Prostate gland (tissue), 2 donors: ENCODE measurements around the gene OSBP2. TPM values are rescaled to one million over a fixed set of nuclear protein-coding genes. Genes with fewer than 3 reads are reported as not detected.

Experiments
- DNase-seq: peaks from one replicate; pipeline ENCODE4 v3.0.0-alpha.2; 2019; ENCODE audit warnings: low spot score
- H3K27ac ChIP-seq, 2 donors: fragments of 200-600 bp; sonication (generic); 2 replicates each; pipeline ENCODE4 v1.5.1; 2017 to 2019
- H3K27me3 ChIP-seq: fragments of 200-600 bp; sonication (generic); replicated peaks from 2 replicates; pipeline ENCODE4 v1.5.1; 2019; ENCODE audit not compliant: insufficient read depth
- H3K36me3 ChIP-seq, 2 donors: fragments of 200-600 bp; sonication (generic); 1 replicate in 1 of 2; 2 replicates in 1 of 2; pipeline versions ENCODE4 v1.5.1 to v1.8.1; 2017 to 2019
- H3K4me1 ChIP-seq: fragments of 200-600 bp; sonication (generic); replicated peaks from 2 replicates; pipeline ENCODE4 v1.5.1; 2019
- H3K4me3 ChIP-seq, 2 donors: fragments of 200-600 bp; sonication (generic); 2 replicates each; pipeline ENCODE4 v1.5.1; 2017 to 2019
- H3K9me3 ChIP-seq: fragments of 200-600 bp; sonication (generic); 2 replicates; pipeline ENCODE4 v1.5.1; 2017
- POLR2A ChIP-seq: fragments of 450-650 bp; IDR thresholded peaks from one replicate; pipeline ENCODE4 v1.6.1; 2016; ENCODE audit warnings: antibody characterized with exemption, mild to moderate bottlenecking
- POLR2AphosphoS5 ChIP-seq: sonication (generic); formaldehyde crosslinking; IDR thresholded peaks from one replicate; pipeline ENCODE4 v1.6.1; 2017; ENCODE audit warnings: antibody characterized with exemption
- WGBS: methylation state at CpG from one replicate; pipeline ENCODE4 v1.1.5; 2018; 5-methylcytosine and 5-hydroxymethylcytosine counted together
- intact Hi-C: fragments of 100-400 bp; cut with DNase I; formaldehyde crosslinking; loops from one replicate; pipeline ENCODE4 v1.14.2; 2022
- total RNA-seq, 2 donors: library from RNA; depleted of rRNA; stranded (reverse); fragments of >200 nt; gene quantifications; one replicate each; pipeline ENCODE4 v1.1.0, GENCODE V29; 2016
- TF ChIP-seq, protein P1 (sequence below), 4 experiments: fragments of 200-600 bp in 2 of 4; fragments of 450-650 bp in 2 of 4; sonication (generic) in 2 of 4; IDR thresholded peaks; 1 replicate in 3 of 4; 2 replicates in 1 of 4; pipeline ENCODE4 v1.5.1; 2016 to 2019; ENCODE audit warnings: antibody characterized with exemption in 4 of 4, mild to moderate bottlenecking in 2 of 4, moderate library complexity in 2 of 4

Gene OSBP2
- total RNA-seq, 2 donors from 2014 or later, result 4.5 to 16.2 TPM

DNA sequence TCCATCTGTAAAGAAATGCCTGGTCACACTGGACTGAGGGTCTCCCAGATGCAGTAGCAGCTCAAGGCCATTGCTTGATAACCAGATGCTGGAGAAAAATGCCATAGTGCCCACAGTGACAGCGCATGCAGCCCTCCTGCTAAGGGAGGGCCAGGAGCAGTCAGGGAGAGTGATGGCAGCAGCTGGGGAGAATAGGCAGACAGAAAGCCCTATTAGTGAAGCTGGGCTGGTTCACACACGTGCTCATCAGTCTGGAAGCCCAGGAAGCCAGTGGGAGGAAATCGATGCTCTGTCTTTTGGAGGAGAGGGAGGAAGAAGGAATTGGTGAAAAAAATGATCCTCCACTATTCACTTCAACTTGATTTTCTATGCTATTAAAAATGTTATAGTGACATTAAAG lies 82.9 kb downstream of the OSBP2 start:
- intact Hi-C loops, result no loop called here
- Histone ChIP-seq H3K4me1 (no peaks in the 10 kb centered on the region), H3K36me3 (no peaks in the 10 kb centered on the region), H3K9me3 (no peaks in the 10 kb centered on the region), H3K4me3 (no peak overlapping the region), H3K27me3 (no peaks in the 10 kb centered on the region), H3K27ac (no peak overlapping the region)
- DNase-seq, result no peak
- TF ChIP-seq POLR2A (no peak), POLR2AphosphoS5 (no peak)
- TF ChIP-seq, protein P1, sequence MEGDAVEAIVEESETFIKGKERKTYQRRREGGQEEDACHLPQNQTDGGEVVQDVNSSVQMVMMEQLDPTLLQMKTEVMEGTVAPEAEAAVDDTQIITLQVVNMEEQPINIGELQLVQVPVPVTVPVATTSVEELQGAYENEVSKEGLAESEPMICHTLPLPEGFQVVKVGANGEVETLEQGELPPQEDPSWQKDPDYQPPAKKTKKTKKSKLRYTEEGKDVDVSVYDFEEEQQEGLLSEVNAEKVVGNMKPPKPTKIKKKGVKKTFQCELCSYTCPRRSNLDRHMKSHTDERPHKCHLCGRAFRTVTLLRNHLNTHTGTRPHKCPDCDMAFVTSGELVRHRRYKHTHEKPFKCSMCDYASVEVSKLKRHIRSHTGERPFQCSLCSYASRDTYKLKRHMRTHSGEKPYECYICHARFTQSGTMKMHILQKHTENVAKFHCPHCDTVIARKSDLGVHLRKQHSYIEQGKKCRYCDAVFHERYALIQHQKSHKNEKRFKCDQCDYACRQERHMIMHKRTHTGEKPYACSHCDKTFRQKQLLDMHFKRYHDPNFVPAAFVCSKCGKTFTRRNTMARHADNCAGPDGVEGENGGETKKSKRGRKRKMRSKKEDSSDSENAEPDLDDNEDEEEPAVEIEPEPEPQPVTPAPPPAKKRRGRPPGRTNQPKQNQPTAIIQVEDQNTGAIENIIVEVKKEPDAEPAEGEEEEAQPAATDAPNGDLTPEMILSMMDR (IDR thresholded peaks at IDR 0.05), result no peak
- 69% methylated on average over 3 of the region's 3 CpGs for WGBS

DNA sequence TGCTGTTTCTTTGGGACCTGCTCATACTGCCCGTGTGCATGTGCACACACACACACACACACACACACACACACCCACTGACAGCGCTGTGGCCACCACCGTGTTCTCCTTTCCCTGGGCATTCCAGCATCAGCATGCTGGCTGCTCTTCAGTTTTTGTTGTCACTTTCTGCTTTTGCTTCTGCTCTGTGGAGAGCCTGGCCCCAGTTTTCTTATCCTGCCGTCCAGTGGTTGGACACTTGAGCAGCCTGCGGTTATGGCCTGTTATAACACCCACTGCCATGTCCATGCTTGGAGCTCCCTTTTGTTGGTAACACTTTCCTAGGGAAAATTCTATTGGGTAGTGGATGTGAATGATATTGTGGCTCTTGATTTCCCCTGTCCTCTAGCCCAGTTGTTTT lies 83.6 kb downstream of the OSBP2 start:
- intact Hi-C loops, result no loop called here
- H3K27me3 ChIP-seq, result no peaks in the 10 kb centered on the region
- TF ChIP-seq, protein P1 (IDR thresholded peaks at IDR 0.05), result no peak
- TF ChIP-seq POLR2AphosphoS5 (no peak), POLR2A (no peak)
- no peak overlapping the region for H3K27ac ChIP-seq
- no peak for DNase-seq
- WGBS, result 81% methylated on average over 5 of the region's 5 CpGs
- no peaks in the 10 kb centered on the region for H3K4me1 ChIP-seq
- no peaks in the 10 kb centered on the region for H3K9me3 ChIP-seq
- no peak overlapping the region for H3K4me3 ChIP-seq
- H3K36me3 ChIP-seq, result no peaks in the 10 kb centered on the region

DNA sequence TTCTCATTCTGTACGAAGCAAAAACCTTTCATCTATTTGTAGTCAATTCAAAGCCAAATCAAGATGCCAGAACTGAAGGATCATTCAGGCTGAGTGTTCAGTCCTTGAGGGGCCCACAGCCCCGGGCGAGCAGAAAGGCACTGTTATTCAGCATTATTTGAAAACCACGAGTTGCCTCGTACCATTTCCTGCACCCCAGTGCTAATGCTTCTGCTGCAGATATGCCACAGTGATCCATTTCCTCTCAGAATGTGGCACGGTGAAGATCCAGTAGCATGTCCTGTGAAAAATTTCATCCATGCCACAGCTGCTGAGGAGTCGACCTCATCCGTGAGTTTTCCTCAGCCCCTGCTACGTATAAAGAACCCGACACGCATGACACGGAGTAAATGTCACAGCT lies 85.4 kb downstream of the OSBP2 start:
- 79% methylated on average over 12 of the region's 12 CpGs for WGBS
- TF ChIP-seq POLR2AphosphoS5 (no peak), POLR2A (no peak)
- TF ChIP-seq, protein P1 (IDR thresholded peaks at IDR 0.05), result no peak

DNA sequence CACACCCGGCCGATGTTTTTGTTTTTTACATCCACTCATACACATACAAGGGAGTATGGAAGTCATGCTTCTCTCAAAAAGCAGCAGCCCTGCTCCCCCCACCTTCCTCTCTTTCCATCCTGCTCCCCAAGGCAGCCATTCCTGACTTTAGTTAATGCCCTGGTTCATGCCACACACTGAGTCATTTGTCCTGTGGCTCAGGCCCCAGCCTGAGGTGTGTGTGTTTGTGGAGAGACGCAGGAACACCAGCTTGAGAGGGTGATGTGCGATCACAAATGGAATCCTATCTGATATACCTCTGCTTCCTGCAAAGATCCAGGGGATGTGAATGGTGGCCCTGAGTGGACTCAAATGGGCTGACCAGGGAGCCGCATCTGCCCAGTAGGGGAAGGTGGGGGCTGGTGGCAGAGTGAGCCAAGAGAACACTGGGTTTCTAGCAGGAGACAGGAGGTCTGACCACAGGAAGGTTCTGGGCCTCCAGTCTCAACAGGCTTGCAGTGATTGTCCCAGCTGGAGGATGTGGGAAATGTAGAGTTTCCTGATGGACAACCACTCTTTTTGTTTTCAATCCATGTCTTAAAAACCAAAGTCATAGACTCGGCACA lies 86.7 kb downstream of the OSBP2 start:
- H3K36me3 ChIP-seq, result no peaks in the 10 kb centered on the region
- H3K4me1 ChIP-seq, result no peaks in the 10 kb centered on the region
- no peaks in the 10 kb centered on the region for H3K27me3 ChIP-seq
- TF ChIP-seq, protein P1 (IDR thresholded peaks at IDR 0.05), result no peak
- TF ChIP-seq POLR2AphosphoS5 (no peak), POLR2A (no peak)
- H3K4me3 ChIP-seq, result no peak overlapping the region
- H3K9me3 ChIP-seq, result no peaks in the 10 kb centered on the region
- intact Hi-C loops, result no loop called here
- WGBS, result 96% methylated on average over 6 of the region's 6 CpGs
- no peak overlapping the region for H3K27ac ChIP-seq
- no peak for DNase-seq

More for the DNA sequence above, 85.4 kb downstream of the OSBP2 start:
- H3K27me3 ChIP-seq, result no peaks in the 10 kb centered on the region
- no peaks in the 10 kb centered on the region for H3K36me3 ChIP-seq
- DNase-seq, result no peak
- H3K27ac ChIP-seq, result no peak overlapping the region
- no peaks in the 10 kb centered on the region for H3K9me3 ChIP-seq
- H3K4me3 ChIP-seq, result no peak overlapping the region
- intact Hi-C loops, result no loop called here
- no peaks in the 10 kb centered on the region for H3K4me1 ChIP-seq

DNA sequence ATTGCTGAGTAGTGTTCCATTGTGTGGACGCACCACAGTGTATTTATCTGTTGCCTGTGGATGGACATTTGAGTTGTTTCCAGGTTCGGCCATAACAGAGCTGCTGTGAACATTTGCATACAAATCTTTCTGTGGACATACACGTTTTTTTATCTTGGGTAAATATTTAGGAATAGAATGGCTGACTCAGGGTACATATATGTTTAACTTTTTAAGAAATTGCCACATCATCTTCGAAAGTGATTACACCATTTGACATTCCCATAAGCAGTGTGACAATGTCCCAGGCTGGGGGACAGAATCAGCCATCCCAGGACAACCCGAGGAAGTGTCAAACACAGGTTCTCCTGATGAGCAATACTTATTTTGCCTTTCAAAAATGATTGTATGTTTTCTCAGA lies 87.9 kb downstream of the OSBP2 start:
- WGBS, result 59% methylated on average over 5 of the region's 5 CpGs
- H3K4me3 ChIP-seq, result no peak overlapping the region
- no peaks in the 10 kb centered on the region for H3K27me3 ChIP-seq
- TF ChIP-seq POLR2A, result no peak
- TF ChIP-seq POLR2AphosphoS5, result peak; percentile 27
- H3K4me1 ChIP-seq, result no peaks in the 10 kb centered on the region
- no peaks in the 10 kb centered on the region for H3K36me3 ChIP-seq
- peak; percentile 36 for DNase-seq
- H3K9me3 ChIP-seq, result no peaks in the 10 kb centered on the region
- intact Hi-C loops, result no loop called here
- H3K27ac ChIP-seq, result no peak overlapping the region
